ENCODE measurements around the gene ALDH16A1.

The ALDH16A1 gene

DNA sequence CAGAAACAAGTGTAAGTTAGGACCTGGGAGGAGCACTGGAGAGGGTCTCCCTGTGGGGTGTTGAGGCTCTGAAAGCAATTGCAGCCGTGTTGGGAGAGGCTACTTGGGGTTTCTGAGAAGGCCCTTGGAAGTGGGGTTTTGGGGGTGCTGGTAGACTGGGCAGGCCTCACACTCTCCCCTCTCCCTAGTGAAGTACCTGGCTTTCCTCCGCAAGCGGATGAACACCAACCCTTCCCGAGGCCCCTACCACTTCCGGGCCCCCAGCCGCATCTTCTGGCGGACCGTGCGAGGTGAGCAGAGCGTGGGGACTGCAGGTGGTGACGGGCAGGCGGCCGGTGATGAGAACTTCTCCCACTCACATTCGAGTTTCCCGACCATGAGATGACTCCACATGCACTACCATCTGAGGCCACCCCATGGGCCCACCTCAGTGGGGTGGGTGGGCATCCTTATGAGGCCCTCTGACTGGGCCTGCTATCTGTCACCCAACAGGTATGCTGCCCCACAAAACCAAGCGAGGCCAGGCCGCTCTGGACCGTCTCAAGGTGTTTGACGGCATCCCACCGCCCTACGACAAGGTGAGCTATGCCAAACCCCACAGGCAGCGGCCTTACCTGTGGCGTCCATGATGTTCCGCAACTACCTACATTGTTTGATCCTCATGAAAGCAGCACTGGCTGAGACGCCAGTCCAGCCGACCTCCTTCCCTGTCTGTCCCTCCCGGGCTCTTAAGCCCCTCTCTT lies 37.4 kb downstream of the ALDH16A1 start:
- peaks cover 40% of the 10 kb centered on the region for H3K79me2 ChIP-seq (ENCODE audit: control insufficient read depth, low read length)
- H3K4me3 ChIP-seq (ENCODE audit: low read length): peak overlapping the region; percentile 98
- peak overlapping the region; percentile 95 for H3K27ac ChIP-seq (ENCODE audit: low read depth, low read length)
- H4K20me1 ChIP-seq (ENCODE audit: control insufficient read depth, insufficient read depth, low read depth, low read length): peaks cover 27% of the 10 kb centered on the region
- H3K4me1 ChIP-seq (ENCODE audit: control insufficient read depth, low read length): peaks cover 69% of the 10 kb centered on the region
- peak overlapping the region; percentile 98 for H3K4me2 ChIP-seq (ENCODE audit: low read length)
- no peaks in the 10 kb centered on the region for H3K27me3 ChIP-seq (ENCODE audit: control insufficient read depth, low read length)
- H3K9me2 ChIP-seq (replicated peaks; ENCODE audit: control insufficient read depth, low read length): no peaks in the 10 kb centered on the region
- no peaks in the 10 kb centered on the region for H3K9me3 ChIP-seq (ENCODE audit: control insufficient read depth, insufficient read depth, low read length)
- no peak for TF ChIP-seq EZH2phosphoT487 (IDR thresholded peaks at IDR 0.05; ENCODE audit: borderline replicate concordance, low read length)
- TF ChIP-seq, protein P1, sequence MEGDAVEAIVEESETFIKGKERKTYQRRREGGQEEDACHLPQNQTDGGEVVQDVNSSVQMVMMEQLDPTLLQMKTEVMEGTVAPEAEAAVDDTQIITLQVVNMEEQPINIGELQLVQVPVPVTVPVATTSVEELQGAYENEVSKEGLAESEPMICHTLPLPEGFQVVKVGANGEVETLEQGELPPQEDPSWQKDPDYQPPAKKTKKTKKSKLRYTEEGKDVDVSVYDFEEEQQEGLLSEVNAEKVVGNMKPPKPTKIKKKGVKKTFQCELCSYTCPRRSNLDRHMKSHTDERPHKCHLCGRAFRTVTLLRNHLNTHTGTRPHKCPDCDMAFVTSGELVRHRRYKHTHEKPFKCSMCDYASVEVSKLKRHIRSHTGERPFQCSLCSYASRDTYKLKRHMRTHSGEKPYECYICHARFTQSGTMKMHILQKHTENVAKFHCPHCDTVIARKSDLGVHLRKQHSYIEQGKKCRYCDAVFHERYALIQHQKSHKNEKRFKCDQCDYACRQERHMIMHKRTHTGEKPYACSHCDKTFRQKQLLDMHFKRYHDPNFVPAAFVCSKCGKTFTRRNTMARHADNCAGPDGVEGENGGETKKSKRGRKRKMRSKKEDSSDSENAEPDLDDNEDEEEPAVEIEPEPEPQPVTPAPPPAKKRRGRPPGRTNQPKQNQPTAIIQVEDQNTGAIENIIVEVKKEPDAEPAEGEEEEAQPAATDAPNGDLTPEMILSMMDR (IDR thresholded peaks at IDR 0.05; ENCODE audit: low read depth, low read length, poor library complexity, severe bottlenecking): no peak
- peaks cover 60% of the 10 kb centered on the region for H3K36me3 ChIP-seq (ENCODE audit: control insufficient read depth, low read length)
- peaks cover 73% of the 10 kb centered on the region for H3F3A ChIP-seq (ENCODE audit: control insufficient read depth, insufficient read depth)

DNA sequence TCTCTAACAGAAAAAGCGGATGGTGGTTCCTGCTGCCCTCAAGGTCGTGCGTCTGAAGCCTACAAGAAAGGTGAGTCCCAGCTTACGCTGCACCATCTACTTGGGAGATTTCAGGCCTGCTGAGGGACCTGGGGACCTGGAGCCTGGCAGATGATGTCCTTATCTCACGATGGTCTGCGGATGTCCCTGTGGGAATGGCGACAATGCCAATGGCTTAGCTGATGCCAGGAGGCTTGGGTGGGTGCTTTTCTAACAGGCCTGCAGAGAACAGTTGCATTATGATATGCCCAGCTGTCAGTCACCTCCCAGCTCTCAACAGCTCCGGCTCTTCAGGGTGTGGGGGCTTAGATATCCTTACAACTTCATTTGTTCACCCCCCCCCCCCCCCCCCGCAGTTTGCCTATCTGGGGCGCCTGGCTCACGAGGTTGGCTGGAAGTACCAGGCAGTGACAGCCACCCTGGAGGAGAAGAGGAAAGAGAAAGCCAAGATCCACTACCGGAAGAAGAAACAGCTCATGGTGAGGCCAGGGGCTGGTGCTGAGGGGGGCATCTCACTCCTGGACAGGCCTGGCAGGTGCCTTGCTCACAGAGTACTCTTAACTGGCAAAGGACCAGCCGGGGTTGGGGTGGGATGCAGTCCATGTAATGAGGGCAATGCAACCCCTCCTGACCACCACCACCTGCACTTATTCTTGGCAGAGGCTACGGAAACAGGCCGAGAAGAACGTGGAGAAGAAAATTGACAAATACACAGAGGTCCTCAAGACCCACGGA lies 38.2 kb downstream of the ALDH16A1 start:
- Histone ChIP-seq H3K4me1 (ENCODE audit: control insufficient read depth, low read length) (peaks cover 71% of the 10 kb centered on the region), H3K79me2 (ENCODE audit: control insufficient read depth, low read length) (peaks cover 40% of the 10 kb centered on the region), H3K9me2 (replicated peaks; ENCODE audit: control insufficient read depth, low read length) (no peaks in the 10 kb centered on the region), H3K4me2 (ENCODE audit: low read length) (peak overlapping the region; percentile 98; the same call in 1 of the 2 replicates), H3K27ac (ENCODE audit: low read depth, low read length) (peak overlapping the region; percentile 95), H3K27me3 (ENCODE audit: control insufficient read depth, low read length) (no peaks in the 10 kb centered on the region), H3K36me3 (ENCODE audit: control insufficient read depth, low read length) (peaks cover 60% of the 10 kb centered on the region), H3K4me3 (ENCODE audit: low read length) (no peak overlapping the region; the same call in 1 of the 2 replicates), H4K20me1 (ENCODE audit: control insufficient read depth, insufficient read depth, low read depth, low read length) (peaks cover 27% of the 10 kb centered on the region), H3K9me3 (ENCODE audit: control insufficient read depth, insufficient read depth, low read length) (no peaks in the 10 kb centered on the region), H3F3A (ENCODE audit: control insufficient read depth, insufficient read depth) (peaks cover 73% of the 10 kb centered on the region)
- TF ChIP-seq, protein P1 (IDR thresholded peaks at IDR 0.05; ENCODE audit: low read depth, low read length, poor library complexity, severe bottlenecking): no peak
- no peak for TF ChIP-seq EZH2phosphoT487 (IDR thresholded peaks at IDR 0.05; ENCODE audit: borderline replicate concordance, low read length)

DNA sequence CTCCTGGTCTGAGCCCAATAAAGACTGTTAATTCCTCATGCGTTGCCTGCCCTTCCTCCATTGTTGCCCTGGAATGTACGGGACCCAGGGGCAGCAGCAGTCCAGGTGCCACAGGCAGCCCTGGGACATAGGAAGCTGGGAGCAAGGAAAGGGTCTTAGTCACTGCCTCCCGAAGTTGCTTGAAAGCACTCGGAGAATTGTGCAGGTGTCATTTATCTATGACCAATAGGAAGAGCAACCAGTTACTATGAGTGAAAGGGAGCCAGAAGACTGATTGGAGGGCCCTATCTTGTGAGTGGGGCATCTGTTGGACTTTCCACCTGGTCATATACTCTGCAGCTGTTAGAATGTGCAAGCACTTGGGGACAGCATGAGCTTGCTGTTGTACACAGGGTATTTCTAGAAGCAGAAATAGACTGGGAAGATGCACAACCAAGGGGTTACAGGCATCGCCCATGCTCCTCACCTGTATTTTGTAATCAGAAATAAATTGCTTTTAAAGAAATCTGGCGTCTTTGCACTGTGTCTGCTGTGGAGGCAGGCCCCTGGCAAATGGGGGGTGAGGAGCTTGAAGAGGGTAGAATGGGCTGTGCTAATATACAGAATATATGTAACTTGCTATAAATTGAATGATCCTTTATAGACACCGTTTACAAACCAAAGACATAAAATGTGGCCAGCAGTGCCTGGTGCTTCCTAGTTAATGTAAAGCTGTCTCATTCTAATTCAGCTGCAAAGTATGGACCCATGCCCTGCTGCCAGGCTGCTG lies 39.0 kb downstream of the ALDH16A1 start:
- Histone ChIP-seq H3K27ac (ENCODE audit: low read depth, low read length) (peak overlapping the region; percentile 81), H3K9me3 (ENCODE audit: control insufficient read depth, insufficient read depth, low read length) (no peaks in the 10 kb centered on the region), H3K79me2 (ENCODE audit: control insufficient read depth, low read length) (peaks cover 48% of the 10 kb centered on the region), H3F3A (ENCODE audit: control insufficient read depth, insufficient read depth) (peaks cover 79% of the 10 kb centered on the region), H3K36me3 (ENCODE audit: control insufficient read depth, low read length) (peaks cover 68% of the 10 kb centered on the region), H4K20me1 (ENCODE audit: control insufficient read depth, insufficient read depth, low read depth, low read length) (peaks cover 27% of the 10 kb centered on the region), H3K4me1 (ENCODE audit: control insufficient read depth, low read length) (peaks cover 64% of the 10 kb centered on the region), H3K27me3 (ENCODE audit: control insufficient read depth, low read length) (no peaks in the 10 kb centered on the region), H3K4me3 (ENCODE audit: low read length) (no peak overlapping the region), H3K9me2 (replicated peaks; ENCODE audit: control insufficient read depth, low read length) (no peaks in the 10 kb centered on the region), H3K4me2 (ENCODE audit: low read length) (peak overlapping the region; percentile 31)
- TF ChIP-seq EZH2phosphoT487 (IDR thresholded peaks at IDR 0.05; ENCODE audit: borderline replicate concordance, low read length): no peak
- TF ChIP-seq, protein P1 (IDR thresholded peaks at IDR 0.05; ENCODE audit: low read depth, low read length, poor library complexity, severe bottlenecking): no peak

Data from DOHH2 (cell line).